Hepatocyte (in vitro differentiated cells): ENCODE data around the gene TTC39A. TPM values are rescaled to one million over a fixed set of nuclear protein-coding genes. Genes with fewer than 3 reads are reported as not detected.

ENCODE experiments used
- DNase-seq: peaks from one replicate; pipeline ENCODE4 v3.0.0-alpha.2; 2016; ENCODE audit warnings: low spot score
- H2AFZ ChIP-seq: fragments of 200-600 bp; sonication (generic); 2 replicates; pipeline ENCODE4 v1.6.0; 2016; ENCODE audit warnings: antibody characterized with exemption, mild to moderate bottlenecking
- H3K27ac ChIP-seq: fragments of 200-600 bp; sonication (generic); 2 replicates; pipeline ENCODE4 v1.5.1; 2016; ENCODE audit warnings: mild to moderate bottlenecking
- H3K27me3 ChIP-seq: fragments of 200-600 bp; sonication (generic); 2 replicates; pipeline ENCODE4 v1.6.1; 2016
- H3K36me3 ChIP-seq: fragments of 200-600 bp; sonication (generic); replicated peaks from 2 replicates; pipeline ENCODE4 v1.5.1; 2016; ENCODE audit warnings: low read depth; ENCODE audit not compliant: insufficient read depth
- H3K4me1 ChIP-seq: fragments of 200-600 bp; sonication (generic); 2 replicates; pipeline ENCODE4 v1.5.1; 2016; ENCODE audit warnings: mild to moderate bottlenecking, moderate library complexity; ENCODE audit not compliant: insufficient read depth
- H3K4me2 ChIP-seq: fragments of 200-600 bp; sonication (generic); 2 replicates; pipeline ENCODE4 v1.6.0; 2016
- H3K4me3 ChIP-seq: fragments of 200-600 bp; sonication (generic); 2 replicates; pipeline ENCODE4 v1.5.1; 2016; ENCODE audit warnings: mild to moderate bottlenecking
- H3K79me2 ChIP-seq: fragments of 200-600 bp; sonication (generic); 2 replicates; pipeline ENCODE4 v1.6.0; 2017; ENCODE audit warnings: mild to moderate bottlenecking
- H3K9me2 ChIP-seq: fragments of 200-600 bp; sonication (generic); replicated peaks from 2 replicates; pipeline ENCODE4 v1.6.0; 2017; ENCODE audit warnings: mild to moderate bottlenecking; ENCODE audit not compliant: insufficient read depth
- H3K9me3 ChIP-seq: fragments of 200-600 bp; sonication (generic); 2 replicates; pipeline ENCODE4 v1.5.1; 2016; ENCODE audit warnings: low read depth, mild to moderate bottlenecking
- H4K20me1 ChIP-seq: fragments of 200-600 bp; sonication (generic); 2 replicates; pipeline ENCODE4 v1.6.0; 2016; ENCODE audit warnings: mild to moderate bottlenecking; ENCODE audit not compliant: insufficient read depth, poor library complexity, severe bottlenecking
- EZH2 ChIP-seq: fragments of 200-600 bp; sonication (generic); IDR thresholded peaks from 2 replicates; pipeline ENCODE4 v1.6.1; 2016; ENCODE audit warnings: antibody characterized with exemption, mild to moderate bottlenecking, borderline replicate concordance
- EZH2phosphoT487 ChIP-seq: fragments of 200-600 bp; sonication (generic); IDR thresholded peaks from one replicate; pipeline ENCODE4 v1.6.1; 2018; ENCODE audit warnings: antibody characterized with exemption, mild to moderate bottlenecking, low read depth, moderate library complexity; ENCODE audit not compliant: unreplicated experiment, severe bottlenecking
- WGBS: methylation state at CpG from one replicate; pipeline ENCODE4 v1.1.6; 2016; ENCODE audit warnings: low lambda C conversion rate; ENCODE audit errors: missing lambda C conversion rate; 5-methylcytosine and 5-hydroxymethylcytosine counted together
- polyA plus RNA-seq: library from polyadenylated mRNA; unstranded; fragments of >200 nt; fragmentation: Nextera tagmentation; extraction: Ambion mirVana; gene quantifications from 2 replicates; pipeline ENCODE4 v1.2.1, GENCODE V29; 2016
- total RNA-seq: library from RNA; depleted of rRNA; stranded (reverse); fragments of >200 nt; gene quantifications from 2 replicates; pipeline ENCODE4 v1.2.3, GENCODE V29; 2014
- TF ChIP-seq, protein P1 (sequence below): fragments of 200-600 bp; sonication (generic); IDR thresholded peaks from 2 replicates; pipeline ENCODE4 v1.5.1; 2016; ENCODE audit warnings: antibody characterized with exemption, mild to moderate bottlenecking; ENCODE audit not compliant: poor library complexity

TTC39A gene
- total and polyA plus RNA-seq, 2 experiments from 2014 or later = 20.5 to 35.1 TPM

- no peaks in the 10 kb centered on the region for H3K4me1 ChIP-seq
- no peaks in the 10 kb centered on the region for H3K36me3 ChIP-seq
- no peaks in the 10 kb centered on the region for H3K27me3 ChIP-seq
- H2AFZ ChIP-seq = no peak overlapping the region
- no peaks in the 10 kb centered on the region for H3K9me2 ChIP-seq
- no peaks in the 10 kb centered on the region for H3K79me2 ChIP-seq
- no peak overlapping the region for H3K4me2 ChIP-seq
- no peaks in the 10 kb centered on the region for H4K20me1 ChIP-seq
- H3K27ac ChIP-seq = no peak overlapping the region
- no peak for DNase-seq
- H3K4me3 ChIP-seq = no peak overlapping the region
- H3K9me3 ChIP-seq = no peaks in the 10 kb centered on the region
- no peak for TF ChIP-seq EZH2phosphoT487
Measured at GRCh38 chr1:51372561-51372960, 42.2 kb upstream of the TTC39A start.

- TF ChIP-seq EZH2phosphoT487 = no peak
- no peak for TF ChIP-seq EZH2
- TF ChIP-seq, protein P1, sequence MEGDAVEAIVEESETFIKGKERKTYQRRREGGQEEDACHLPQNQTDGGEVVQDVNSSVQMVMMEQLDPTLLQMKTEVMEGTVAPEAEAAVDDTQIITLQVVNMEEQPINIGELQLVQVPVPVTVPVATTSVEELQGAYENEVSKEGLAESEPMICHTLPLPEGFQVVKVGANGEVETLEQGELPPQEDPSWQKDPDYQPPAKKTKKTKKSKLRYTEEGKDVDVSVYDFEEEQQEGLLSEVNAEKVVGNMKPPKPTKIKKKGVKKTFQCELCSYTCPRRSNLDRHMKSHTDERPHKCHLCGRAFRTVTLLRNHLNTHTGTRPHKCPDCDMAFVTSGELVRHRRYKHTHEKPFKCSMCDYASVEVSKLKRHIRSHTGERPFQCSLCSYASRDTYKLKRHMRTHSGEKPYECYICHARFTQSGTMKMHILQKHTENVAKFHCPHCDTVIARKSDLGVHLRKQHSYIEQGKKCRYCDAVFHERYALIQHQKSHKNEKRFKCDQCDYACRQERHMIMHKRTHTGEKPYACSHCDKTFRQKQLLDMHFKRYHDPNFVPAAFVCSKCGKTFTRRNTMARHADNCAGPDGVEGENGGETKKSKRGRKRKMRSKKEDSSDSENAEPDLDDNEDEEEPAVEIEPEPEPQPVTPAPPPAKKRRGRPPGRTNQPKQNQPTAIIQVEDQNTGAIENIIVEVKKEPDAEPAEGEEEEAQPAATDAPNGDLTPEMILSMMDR = no peak
- Histone ChIP-seq H3K9me3 (no peaks in the 10 kb centered on the region), H3K4me2 (no peak overlapping the region)
Measured at GRCh38 chr1:51369171-51369570, 38.8 kb upstream of the TTC39A start.

DNA sequence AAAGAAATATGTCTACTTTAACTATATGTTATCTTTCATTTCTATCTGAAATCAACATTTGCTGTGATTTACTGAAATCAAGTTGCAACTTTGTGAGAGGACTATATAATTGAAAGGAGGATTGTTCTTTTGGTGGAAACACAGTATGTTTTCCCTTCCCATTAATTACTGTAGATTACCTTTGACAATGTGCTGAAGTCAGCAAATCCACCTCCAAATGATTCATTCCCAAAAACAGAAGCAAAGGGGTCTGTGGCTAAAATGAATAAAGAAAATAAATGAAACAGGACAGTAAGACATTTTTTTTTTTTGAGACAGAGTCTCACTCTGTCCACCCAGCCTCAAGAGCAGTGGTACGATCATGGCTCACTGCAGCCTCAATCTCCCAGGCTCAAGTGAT lies 35.4 kb upstream of the TTC39A start:
- Histone ChIP-seq H3K27ac (no peak overlapping the region), H3K4me1 (no peaks in the 10 kb centered on the region), H3K9me3 (no peaks in the 10 kb centered on the region), H3K27me3 (no peaks in the 10 kb centered on the region), H2AFZ (no peak overlapping the region), H3K4me2 (no peak overlapping the region), H3K4me3 (no peak overlapping the region), H3K9me2 (no peaks in the 10 kb centered on the region), H3K79me2 (no peaks in the 10 kb centered on the region), H4K20me1 (no peaks in the 10 kb centered on the region), H3K36me3 (no peaks in the 10 kb centered on the region)
- DNase-seq = no peak
- TF ChIP-seq EZH2phosphoT487 = no peak
- TF ChIP-seq, protein P1 = no peak
- no peak for TF ChIP-seq EZH2
- 100% methylated on average over 1 of the region's 1 CpG for WGBS

More at GRCh38 chr1:51369171-51369570, 38.8 kb upstream of the TTC39A start:
- no peaks in the 10 kb centered on the region for H3K4me1 ChIP-seq
- no peak overlapping the region for H3K4me3 ChIP-seq
- 90% methylated on average over 4 of the region's 4 CpGs for WGBS
- DNase-seq = no peak
- no peaks in the 10 kb centered on the region for H3K36me3 ChIP-seq
- H3K79me2 ChIP-seq = no peaks in the 10 kb centered on the region
- H3K27ac ChIP-seq = no peak overlapping the region
- no peak overlapping the region for H2AFZ ChIP-seq
- no peaks in the 10 kb centered on the region for H3K9me2 ChIP-seq
- no peaks in the 10 kb centered on the region for H3K27me3 ChIP-seq
- H4K20me1 ChIP-seq = no peaks in the 10 kb centered on the region

- H3K9me2 ChIP-seq = no peaks in the 10 kb centered on the region
- no peaks in the 10 kb centered on the region for H4K20me1 ChIP-seq
- TF ChIP-seq EZH2 = no peak
- TF ChIP-seq, protein P1 = no peak
- TF ChIP-seq EZH2phosphoT487 = no peak
- H2AFZ ChIP-seq = no peak overlapping the region
- H3K4me3 ChIP-seq = no peak overlapping the region
- DNase-seq = no peak
- no peaks in the 10 kb centered on the region for H3K27me3 ChIP-seq
- H3K36me3 ChIP-seq = no peaks in the 10 kb centered on the region
- no peaks in the 10 kb centered on the region for H3K9me3 ChIP-seq
- no peaks in the 10 kb centered on the region for H3K79me2 ChIP-seq
- no peak overlapping the region for H3K27ac ChIP-seq
- H3K4me2 ChIP-seq = no peak overlapping the region
- no peaks in the 10 kb centered on the region for H3K4me1 ChIP-seq
- 82% methylated on average over 4 of the region's 4 CpGs for WGBS
Measured at GRCh38 chr1:51359879-51360278, 29.5 kb upstream of the TTC39A start.
